WTC11 (cell line): ENCODE measurements around the gene CXCL14. TPM values are rescaled to one million over a fixed set of nuclear protein-coding genes. Genes with fewer than 3 reads are reported as not detected.

Experiments
- ATAC-seq: fragments of 200-7000 bp; cut with Tn5 transposase; 2 replicates; pipeline ENCODE4 v1.10.0; 2021; ENCODE audit warnings: mild to moderate bottlenecking, moderate library complexity
- CTCF ChIA-PET: fragments of 300-600 bp; sonication (Branson Sonifier 250); formaldehyde crosslinking; loops from one replicate; lab custom pipeline; 2021; ENCODE audit warnings: antibody characterized with exemption; lab: Charles Lee
- POLR2A ChIA-PET: fragments of 350-600 bp; sonication (Branson Sonifier 250); formaldehyde crosslinking; loops from one replicate; lab custom pipeline; 2021; ENCODE audit warnings: antibody characterized with exemption; lab: Charles Lee
- DNase-seq: peaks from one replicate; pipeline ENCODE4 v3.0.0; 2021; ENCODE audit warnings: low spot score
- H3K27ac Mint-ChIP-seq: 2 replicates; pipeline ENCODE4 v1.8.0; 2021; ENCODE audit warnings: mixed read lengths
- H3K27me3 Mint-ChIP-seq: 2 replicates; pipeline ENCODE4 v1.8.0; 2021; ENCODE audit warnings: low read depth, mild to moderate bottlenecking, moderate library complexity, mixed read lengths
- H3K36me3 Mint-ChIP-seq: 2 replicates; pipeline ENCODE4 v1.8.0; 2021; ENCODE audit warnings: mixed read lengths
- H3K4me1 Mint-ChIP-seq: 2 replicates; pipeline ENCODE4 v1.8.0; 2022; ENCODE audit warnings: mixed read lengths
- H3K4me3 Mint-ChIP-seq: 2 replicates; pipeline ENCODE4 v1.8.0; 2021; ENCODE audit warnings: mild to moderate bottlenecking, moderate library complexity, mixed read lengths
- H3K9me3 Mint-ChIP-seq: 2 replicates; pipeline ENCODE4 v1.8.0; 2021; ENCODE audit warnings: mixed read lengths
- AFF4 ChIP-seq: sonication (generic); formaldehyde crosslinking; IDR thresholded peaks from 2 replicates; pipeline ENCODE4 v1.8.1; 2023; ENCODE audit warnings: mild to moderate bottlenecking, missing genetic modification reagents, borderline replicate concordance
- CDX4 ChIP-seq: fragments of 250-450 bp; sonication (Bioruptor Pico); IDR thresholded peaks from 2 replicates; pipeline ENCODE4 v1.9.0; 2021; ENCODE audit warnings: moderate library complexity, mild to moderate bottlenecking, inconsistent platforms, borderline replicate concordance
- E2F4 ChIP-seq: sonication (generic); formaldehyde crosslinking; IDR thresholded peaks from 2 replicates; pipeline ENCODE4 v1.8.1; 2022; ENCODE audit warnings: low read depth, mild to moderate bottlenecking, moderate library complexity, missing genetic modification reagents, borderline replicate concordance
- E2F5 ChIP-seq: sonication (generic); formaldehyde crosslinking; IDR thresholded peaks from 2 replicates; pipeline ENCODE4 v1.8.1; 2022; ENCODE audit warnings: mild to moderate bottlenecking, moderate library complexity, missing genetic modification reagents
- ELF4 ChIP-seq: sonication (generic); formaldehyde crosslinking; IDR thresholded peaks from 2 replicates; pipeline ENCODE4 v1.8.1; 2022; ENCODE audit warnings: low read depth, mild to moderate bottlenecking, moderate library complexity, missing genetic modification reagents
- HMGA2 ChIP-seq: fragments of 250-450 bp; sonication (Bioruptor Pico); IDR thresholded peaks from 2 replicates; pipeline ENCODE4 v1.4.0; 2021; ENCODE audit warnings: mild to moderate bottlenecking, moderate library complexity
- HMGXB4 ChIP-seq: sonication (generic); formaldehyde crosslinking; IDR thresholded peaks from 2 replicates; pipeline ENCODE4 v1.8.1; 2023; ENCODE audit warnings: mild to moderate bottlenecking, moderate library complexity, missing genetic modification reagents
- JAZF1 ChIP-seq: fragments of 250-450 bp; sonication (Bioruptor Pico); IDR thresholded peaks from 2 replicates; pipeline ENCODE4 v1.9.0; 2021; ENCODE audit warnings: moderate library complexity, mild to moderate bottlenecking, inconsistent platforms
- NFATC4 ChIP-seq: fragments of 250-450 bp; sonication (Bioruptor Pico); IDR thresholded peaks from 2 replicates; pipeline ENCODE4 v1.9.0; 2021; ENCODE audit warnings: mild to moderate bottlenecking
- NFE2L1 ChIP-seq: sonication (generic); formaldehyde crosslinking; IDR thresholded peaks from 2 replicates; pipeline ENCODE4 v1.8.1; 2023; ENCODE audit warnings: missing genetic modification reagents
- ZNF138 ChIP-seq: sonication (generic); formaldehyde crosslinking; conservative IDR thresholded peaks from 2 replicates; pipeline ENCODE4 v1.8.1; 2022; ENCODE audit warnings: mild to moderate bottlenecking, moderate library complexity, missing genetic modification reagents
- ZNF396 ChIP-seq: fragments of 250-450 bp; sonication (Bioruptor Pico); IDR thresholded peaks from 2 replicates; pipeline ENCODE4 v1.8.0; 2021; ENCODE audit warnings: mild to moderate bottlenecking, moderate library complexity, borderline replicate concordance
- ZNF416 ChIP-seq: fragments of 250-450 bp; sonication (Bioruptor Pico); IDR thresholded peaks from 2 replicates; pipeline ENCODE4 v1.9.0; 2021; ENCODE audit warnings: mild to moderate bottlenecking, inconsistent platforms
- ZNF532 ChIP-seq: fragments of 250-450 bp; sonication (Bioruptor Pico); IDR thresholded peaks from 2 replicates; pipeline ENCODE4 v1.9.0; 2021; ENCODE audit warnings: mild to moderate bottlenecking, borderline replicate concordance
- total RNA-seq: library from RNA; stranded (reverse); gene quantifications from 3 replicates; pipeline ENCODE4 v1.2.3, GENCODE V29; 2021

CXCL14 gene
- total RNA-seq, 1 experiment from 2014 or later = 0.87 TPM

GRCh38 chr5:135546101-135546500 is 32.7 kb downstream of the CXCL14 start:
- H3K36me3 Mint-ChIP-seq = no peaks in the 10 kb centered on the region
- peaks cover 35% of the 10 kb centered on the region for H3K4me1 Mint-ChIP-seq
- POLR2A ChIA-PET = no interaction called here
- ATAC-seq (peak; percentile 7; the same call in 1 of the 2 replicates), DNase-seq (no peak)
- H3K9me3 Mint-ChIP-seq = no peaks in the 10 kb centered on the region
- TF ChIP-seq HMGA2 (CRISPR knock-in tag) (no peak), ZNF138 (CRISPR knock-in tag) (no peak), HMGXB4 (CRISPR knock-in tag) (no peak), NFE2L1 (no peak), ZNF396 (no peak), E2F5 (CRISPR knock-in tag) (no peak), AFF4 (CRISPR knock-in tag) (no peak), NFATC4 (CRISPR knock-in tag) (no peak), E2F4 (CRISPR knock-in tag) (no peak)
- H3K27ac Mint-ChIP-seq = no peak overlapping the region
- CTCF ChIA-PET = interaction anchor here (1.3 to 12.2 kb wide), 2 partner anchors 15 to 84 kb away, joined by 3 to 524 read pairs; no protein-coding TSS in a partner anchor
- no peak overlapping the region for H3K4me3 Mint-ChIP-seq
- peaks cover 99% of the 10 kb centered on the region for H3K27me3 Mint-ChIP-seq

- Mint-ChIP-seq H3K9me3 (no peaks in the 10 kb centered on the region), H3K4me1 (peaks cover 35% of the 10 kb centered on the region), H3K27me3 (peaks cover 99% of the 10 kb centered on the region), H3K36me3 (no peaks in the 10 kb centered on the region), H3K27ac (no peak overlapping the region), H3K4me3 (peak overlapping the region; percentile 71)
- ChIA-PET CTCF (interaction anchor here (1.2 to 12.2 kb wide), 2 partner anchors 9 to 83 kb away, joined by 3 to 524 read pairs; no protein-coding TSS in a partner anchor), POLR2A (no interaction called here)
- ATAC-seq = peak; percentile 10
- no peak for DNase-seq
- no peak for TF ChIP-seq ZNF532
- no peak for TF ChIP-seq JAZF1
- TF ChIP-seq ZNF416 = no peak
- no peak for TF ChIP-seq ELF4 (CRISPR knock-in tag)
- TF ChIP-seq CDX4 (CRISPR knock-in tag) = no peak
Observed at GRCh38 chr5:135545099-135545498, 33.7 kb downstream of the CXCL14 start.
